Tibial nerve (tissue), 4 donors: ENCODE measurements around the gene C2orf76.

Source experiments
- EP300 ChIP-seq, 2 donors: sonication (generic); formaldehyde crosslinking; IDR thresholded peaks; one replicate each; pipeline ENCODE4 v1.6.1; 2017; ENCODE audit warnings: antibody characterized with exemption in 2 of 2, mild to moderate bottlenecking in 1 of 2
- POLR2A ChIP-seq, 2 donors: fragments of 450-650 bp; IDR thresholded peaks; one replicate each; pipeline ENCODE4 v1.6.1; 2017; ENCODE audit warnings: antibody characterized with exemption in 2 of 2, mild to moderate bottlenecking in 2 of 2, moderate library complexity in 2 of 2
- TF ChIP-seq, protein P1 (sequence below), 5 experiments: fragments of 200-600 bp in 3 of 5; fragments of 450-650 bp in 2 of 5; sonication (generic) in 3 of 5; IDR thresholded peaks; one replicate each; pipeline ENCODE4 v1.5.1; 2016 to 2019; ENCODE audit warnings: antibody characterized with exemption in 5 of 5, mild to moderate bottlenecking in 3 of 5, moderate library complexity in 2 of 5

DNA sequence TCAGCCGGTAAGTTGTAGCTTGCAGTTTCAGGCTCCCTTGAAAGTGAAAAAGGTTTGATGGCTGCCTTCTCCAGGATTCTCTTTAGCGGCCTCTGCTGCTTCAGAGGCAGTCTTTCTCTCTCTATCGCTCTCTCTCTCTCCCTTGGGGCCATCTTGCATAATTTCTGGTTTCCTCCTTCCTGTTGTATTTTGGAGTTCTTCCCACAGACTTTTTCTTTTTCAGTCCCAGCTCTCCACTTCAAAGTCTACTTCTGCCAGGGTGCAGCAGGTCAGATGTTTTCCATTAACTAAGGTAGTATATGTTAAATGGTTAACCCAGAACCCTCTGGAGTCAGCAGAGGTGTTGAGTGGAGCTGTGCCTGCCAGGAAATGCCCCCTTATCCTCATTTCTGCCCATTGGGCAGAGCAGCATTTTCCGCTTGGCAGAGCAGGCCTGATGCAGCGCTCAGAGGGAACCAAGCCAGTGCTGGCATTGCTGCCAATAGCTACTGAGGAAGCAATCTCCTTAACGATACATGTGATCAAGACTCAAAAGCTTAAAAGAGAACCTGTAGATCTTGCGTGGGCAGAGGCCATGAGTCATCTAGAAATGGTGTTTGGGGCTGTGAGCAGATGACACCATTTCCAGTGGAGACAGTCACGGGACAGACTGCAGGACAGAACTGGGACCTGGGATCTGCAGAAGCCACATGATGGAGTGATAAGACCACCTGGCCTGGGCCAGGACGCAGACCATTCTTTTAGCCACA is 20.9 kb upstream of the C2orf76 start:
- TF ChIP-seq, protein P1, sequence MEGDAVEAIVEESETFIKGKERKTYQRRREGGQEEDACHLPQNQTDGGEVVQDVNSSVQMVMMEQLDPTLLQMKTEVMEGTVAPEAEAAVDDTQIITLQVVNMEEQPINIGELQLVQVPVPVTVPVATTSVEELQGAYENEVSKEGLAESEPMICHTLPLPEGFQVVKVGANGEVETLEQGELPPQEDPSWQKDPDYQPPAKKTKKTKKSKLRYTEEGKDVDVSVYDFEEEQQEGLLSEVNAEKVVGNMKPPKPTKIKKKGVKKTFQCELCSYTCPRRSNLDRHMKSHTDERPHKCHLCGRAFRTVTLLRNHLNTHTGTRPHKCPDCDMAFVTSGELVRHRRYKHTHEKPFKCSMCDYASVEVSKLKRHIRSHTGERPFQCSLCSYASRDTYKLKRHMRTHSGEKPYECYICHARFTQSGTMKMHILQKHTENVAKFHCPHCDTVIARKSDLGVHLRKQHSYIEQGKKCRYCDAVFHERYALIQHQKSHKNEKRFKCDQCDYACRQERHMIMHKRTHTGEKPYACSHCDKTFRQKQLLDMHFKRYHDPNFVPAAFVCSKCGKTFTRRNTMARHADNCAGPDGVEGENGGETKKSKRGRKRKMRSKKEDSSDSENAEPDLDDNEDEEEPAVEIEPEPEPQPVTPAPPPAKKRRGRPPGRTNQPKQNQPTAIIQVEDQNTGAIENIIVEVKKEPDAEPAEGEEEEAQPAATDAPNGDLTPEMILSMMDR (IDR thresholded peaks at IDR 0.05), result peak in 2 of 5 experiments; percentile 9 to 26
- TF ChIP-seq POLR2A (IDR thresholded peaks at IDR 0.05), result no peak
- peak in 1 of 2 donors; percentile 59 for TF ChIP-seq EP300 (IDR thresholded peaks at IDR 0.05)
